Kidney epithelial cell (primary cell): ENCODE measurements around the gene CHCHD2. TPM values are rescaled to one million over a fixed set of nuclear protein-coding genes. Genes with fewer than 3 reads are reported as not detected.
"Not testable (repeated sequence)": the region's sequence is repeated elsewhere in the genome, so short reads cannot be mapped to it uniquely, and the experiment has no call there.

Experiments
- DNase-seq: peaks from one replicate; pipeline ENCODE4 v3.0.0-alpha.2; 2010; ENCODE audit warnings: low read depth
- H3K27me3 ChIP-seq: 2 replicates; pipeline ENCODE4 v1.6.0; 2011; ENCODE audit warnings: low read length; ENCODE audit not compliant: control insufficient read depth, insufficient read depth
- H3K36me3 ChIP-seq: 2 replicates; pipeline ENCODE4 v1.5.1; 2011; ENCODE audit warnings: low read length; ENCODE audit not compliant: control insufficient read depth, insufficient read depth
- H3K4me3 ChIP-seq: 2 replicates; pipeline ENCODE4 v1.5.1; 2011; ENCODE audit warnings: low read depth, mild to moderate bottlenecking, control low read depth, low read length
- total RNA-seq: library from RNA; depleted of rRNA; stranded (reverse); fragments of >200 nt; gene quantifications from 2 replicates; pipeline ENCODE4 v1.2.3, GENCODE V29; 2015
- TF ChIP-seq, protein P1 (sequence below): IDR thresholded peaks from 2 replicates; pipeline ENCODE4 v1.5.1; 2011; ENCODE audit warnings: mild to moderate bottlenecking, moderate library complexity, low read length, control low read depth, inconsistent platforms; ENCODE audit not compliant: insufficient read depth, poor library complexity, severe bottlenecking

The CHCHD2 gene
- total RNA-seq, 1 donor from 2014 or later: 687 TPM

DNA sequence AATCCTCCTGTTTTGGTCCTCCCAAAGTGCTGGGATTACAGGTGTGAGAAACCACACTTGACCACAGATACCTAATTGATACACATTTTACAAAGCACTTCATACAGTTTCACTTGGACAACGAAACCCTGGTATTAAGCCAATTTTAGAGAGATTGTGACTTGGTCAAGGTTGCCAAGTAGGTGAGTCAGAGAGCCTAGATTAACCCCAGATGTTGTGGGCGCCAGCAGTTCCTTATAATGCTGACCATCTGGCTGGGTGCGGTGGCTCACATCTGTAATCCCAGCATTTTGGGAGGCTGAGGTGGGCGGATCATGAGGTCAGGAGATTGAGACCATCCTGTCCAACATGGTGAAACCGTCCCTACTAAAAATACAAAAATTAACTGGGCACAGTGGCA lies 8.6 kb downstream of the CHCHD2 start:
- no peaks in the 10 kb centered on the region for H3K27me3 ChIP-seq
- TF ChIP-seq, protein P1, sequence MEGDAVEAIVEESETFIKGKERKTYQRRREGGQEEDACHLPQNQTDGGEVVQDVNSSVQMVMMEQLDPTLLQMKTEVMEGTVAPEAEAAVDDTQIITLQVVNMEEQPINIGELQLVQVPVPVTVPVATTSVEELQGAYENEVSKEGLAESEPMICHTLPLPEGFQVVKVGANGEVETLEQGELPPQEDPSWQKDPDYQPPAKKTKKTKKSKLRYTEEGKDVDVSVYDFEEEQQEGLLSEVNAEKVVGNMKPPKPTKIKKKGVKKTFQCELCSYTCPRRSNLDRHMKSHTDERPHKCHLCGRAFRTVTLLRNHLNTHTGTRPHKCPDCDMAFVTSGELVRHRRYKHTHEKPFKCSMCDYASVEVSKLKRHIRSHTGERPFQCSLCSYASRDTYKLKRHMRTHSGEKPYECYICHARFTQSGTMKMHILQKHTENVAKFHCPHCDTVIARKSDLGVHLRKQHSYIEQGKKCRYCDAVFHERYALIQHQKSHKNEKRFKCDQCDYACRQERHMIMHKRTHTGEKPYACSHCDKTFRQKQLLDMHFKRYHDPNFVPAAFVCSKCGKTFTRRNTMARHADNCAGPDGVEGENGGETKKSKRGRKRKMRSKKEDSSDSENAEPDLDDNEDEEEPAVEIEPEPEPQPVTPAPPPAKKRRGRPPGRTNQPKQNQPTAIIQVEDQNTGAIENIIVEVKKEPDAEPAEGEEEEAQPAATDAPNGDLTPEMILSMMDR: no peak
- H3K36me3 ChIP-seq: peaks cover 2% of the 10 kb centered on the region
- no peak overlapping the region for H3K4me3 ChIP-seq
- no peak for DNase-seq

DNA sequence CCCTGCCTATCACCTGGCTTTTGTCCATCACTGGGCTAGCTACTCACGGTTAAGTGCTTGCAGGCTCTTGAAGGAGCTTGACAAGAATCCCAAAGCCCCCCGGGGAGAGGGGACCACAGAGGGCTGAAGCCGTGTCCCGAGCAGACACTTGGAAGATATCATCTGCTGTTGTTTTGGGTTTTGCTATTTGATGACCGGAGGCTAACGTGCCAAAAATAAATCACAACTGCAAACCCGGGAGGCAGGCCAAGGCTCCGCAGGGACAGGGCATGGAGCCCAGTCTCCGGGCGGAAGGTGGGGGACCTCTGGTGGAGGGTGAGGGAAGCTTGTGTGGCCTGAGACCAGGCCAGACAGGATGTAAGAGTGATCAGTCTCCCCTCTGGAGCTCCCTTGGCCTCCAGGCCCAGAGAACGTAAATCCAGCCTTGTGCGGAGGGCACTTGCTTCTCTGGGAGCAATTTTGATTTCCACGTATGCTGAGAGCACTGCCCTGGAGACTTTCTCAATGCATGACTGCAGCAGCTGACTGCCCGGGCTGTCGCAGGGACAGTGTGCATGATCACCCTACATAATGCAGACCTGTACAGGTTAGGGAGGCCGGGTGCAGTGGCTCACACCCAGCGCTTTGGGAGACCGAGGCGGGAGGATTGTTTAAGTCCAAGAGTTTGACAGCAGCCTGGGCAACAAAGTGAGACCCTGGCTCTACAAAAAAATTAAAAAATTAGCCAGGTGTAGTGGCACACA lies 13.3 kb downstream of the CHCHD2 start, which contains the start of gene PHKG1:
Gene PHKG1, minus strand, starts transcription at position 164 of the 743 bp plus-strand sequence. CDS start 4,011 bp downstream, outside the sequence.
- TF ChIP-seq, protein P1: peak; percentile 53
- no peak for DNase-seq
- Histone ChIP-seq H3K27me3 (no peaks in the 10 kb centered on the region), H3K36me3 (no peaks in the 10 kb centered on the region), H3K4me3 (no peak within 1 kb of the TSS)

DNA sequence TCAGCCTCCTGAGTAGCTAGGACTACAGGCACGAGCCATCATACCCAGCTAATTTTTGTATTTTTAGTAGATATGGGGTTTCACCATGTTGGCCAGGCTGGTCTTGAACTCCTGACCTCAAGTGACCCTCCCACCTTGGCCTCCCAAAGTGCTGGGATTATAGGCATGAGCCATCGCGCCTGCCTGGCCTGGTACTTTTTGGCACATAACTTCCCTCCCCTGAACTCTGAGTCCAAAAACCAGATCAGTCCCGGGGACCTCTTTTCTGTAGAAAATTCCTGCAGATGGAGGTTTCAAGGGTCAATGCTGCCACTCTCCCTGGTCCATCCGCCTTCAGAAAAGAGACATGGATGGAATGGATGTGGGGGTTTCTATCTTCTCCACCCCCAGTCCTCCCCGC lies 13.9 kb downstream of the CHCHD2 start:
- not testable (repeated sequence) for H3K36me3 ChIP-seq, H3K27me3 ChIP-seq, H3K4me3 ChIP-seq, DNase-seq

DNA sequence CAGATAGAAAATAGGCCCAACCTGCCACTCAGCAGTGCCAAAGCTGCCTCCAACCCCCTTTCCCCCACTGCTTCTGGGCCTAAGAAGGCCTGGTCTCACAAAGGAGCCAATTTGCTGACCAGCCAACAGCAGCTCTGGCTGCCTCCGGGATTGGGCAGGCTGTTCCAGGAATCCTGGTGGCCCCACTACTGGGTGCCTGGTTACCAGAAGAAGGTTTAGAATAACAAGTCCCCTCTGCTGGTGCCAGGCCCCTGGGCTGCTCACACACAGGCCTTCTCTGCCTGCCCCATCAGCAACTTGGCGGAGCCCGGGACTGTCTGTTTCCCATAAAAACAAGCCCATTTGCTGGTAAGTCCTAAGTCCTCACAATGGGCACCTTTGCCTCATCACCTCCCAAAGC lies 14.7 kb downstream of the CHCHD2 start:
- Histone ChIP-seq H3K27me3 (no peaks in the 10 kb centered on the region), H3K36me3 (no peaks in the 10 kb centered on the region), H3K4me3 (no peak overlapping the region)
- TF ChIP-seq, protein P1: no peak
- DNase-seq: no peak

DNA sequence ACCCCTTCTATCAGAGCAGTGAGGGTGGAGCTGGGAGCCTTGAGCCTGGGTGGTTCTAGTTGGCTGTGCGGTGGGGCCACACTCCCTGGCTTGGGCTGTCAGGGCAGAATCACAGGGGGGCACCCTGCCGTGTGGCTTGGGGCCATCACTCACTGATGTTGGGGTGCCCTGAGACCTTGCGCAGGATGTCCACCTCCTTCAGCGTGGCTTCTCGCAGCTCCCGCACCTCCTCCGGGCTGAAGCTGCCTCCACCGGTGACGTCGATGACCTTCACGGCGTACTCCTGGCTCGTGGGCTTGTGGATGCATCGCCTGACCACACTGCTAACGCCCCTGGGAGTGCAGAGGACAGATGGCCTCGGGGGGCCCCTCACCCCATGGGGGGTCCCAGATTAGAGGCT lies 18.8 kb downstream of the CHCHD2 start:
- TF ChIP-seq, protein P1: no peak
- H3K4me3 ChIP-seq: no peak overlapping the region
- DNase-seq: no peak
- no peaks in the 10 kb centered on the region for H3K27me3 ChIP-seq
- H3K36me3 ChIP-seq: no peaks in the 10 kb centered on the region

DNA sequence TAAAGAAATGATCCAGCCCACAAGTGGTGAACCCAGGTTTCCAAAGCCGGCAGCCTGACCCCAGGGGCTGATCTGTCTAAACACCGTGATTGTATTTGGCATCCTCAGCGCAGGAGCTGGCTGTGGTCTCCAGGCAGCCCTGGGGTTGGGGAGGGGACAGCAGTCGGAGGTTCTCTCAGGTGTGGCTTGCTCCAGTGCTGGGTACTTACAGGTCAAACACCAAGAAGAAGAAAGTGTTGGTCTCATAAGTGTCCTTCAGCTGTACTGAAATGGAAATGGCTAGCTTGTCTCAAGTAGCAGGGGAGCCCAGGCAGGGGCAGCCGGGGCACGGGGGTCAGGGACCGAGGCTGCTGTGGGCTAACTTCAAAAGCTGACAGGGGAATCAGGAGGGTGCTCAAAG lies 19.5 kb downstream of the CHCHD2 start:
- no peak overlapping the region for H3K4me3 ChIP-seq
- DNase-seq: no peak
- TF ChIP-seq, protein P1: no peak
- no peaks in the 10 kb centered on the region for H3K36me3 ChIP-seq
- H3K27me3 ChIP-seq: no peaks in the 10 kb centered on the region
